ENCODE measurements around the gene USH2A. TPM values are rescaled to one million over a fixed set of nuclear protein-coding genes. Genes with fewer than 3 reads are reported as not detected.

The USH2A gene
- total RNA-seq, 1 donor from 2014 or later = not detected

DNA sequence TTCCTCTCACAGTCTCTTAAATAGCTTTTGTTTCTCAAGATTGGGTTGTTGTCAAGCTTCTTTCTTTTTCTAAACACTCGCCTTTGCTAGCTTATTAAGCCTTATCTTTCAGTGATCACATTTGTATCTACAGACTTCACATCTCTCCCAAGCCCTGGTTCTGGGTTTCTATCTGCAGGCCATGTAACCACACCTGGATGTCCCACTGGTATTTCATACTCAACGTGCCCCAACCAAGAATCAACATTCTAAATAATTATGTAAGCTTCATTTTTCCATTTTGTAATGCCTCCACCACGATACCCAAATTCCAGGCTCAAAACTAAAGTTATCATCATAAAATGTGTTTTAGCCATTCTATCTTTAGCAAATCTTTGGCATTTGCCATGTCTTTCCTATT is 372.2 kb downstream of the USH2A start:
- no peak overlapping the region for H3K4me3 ChIP-seq
- intact Hi-C loops (cut with DNase I) = no loop called here
- no peaks in the 10 kb centered on the region for H3K4me1 ChIP-seq
- DNase-seq (ENCODE audit: low spot score in 2 of 2) = no peak
- H3K27me3 ChIP-seq = no peaks in the 10 kb centered on the region
- TF ChIP-seq, protein P1, sequence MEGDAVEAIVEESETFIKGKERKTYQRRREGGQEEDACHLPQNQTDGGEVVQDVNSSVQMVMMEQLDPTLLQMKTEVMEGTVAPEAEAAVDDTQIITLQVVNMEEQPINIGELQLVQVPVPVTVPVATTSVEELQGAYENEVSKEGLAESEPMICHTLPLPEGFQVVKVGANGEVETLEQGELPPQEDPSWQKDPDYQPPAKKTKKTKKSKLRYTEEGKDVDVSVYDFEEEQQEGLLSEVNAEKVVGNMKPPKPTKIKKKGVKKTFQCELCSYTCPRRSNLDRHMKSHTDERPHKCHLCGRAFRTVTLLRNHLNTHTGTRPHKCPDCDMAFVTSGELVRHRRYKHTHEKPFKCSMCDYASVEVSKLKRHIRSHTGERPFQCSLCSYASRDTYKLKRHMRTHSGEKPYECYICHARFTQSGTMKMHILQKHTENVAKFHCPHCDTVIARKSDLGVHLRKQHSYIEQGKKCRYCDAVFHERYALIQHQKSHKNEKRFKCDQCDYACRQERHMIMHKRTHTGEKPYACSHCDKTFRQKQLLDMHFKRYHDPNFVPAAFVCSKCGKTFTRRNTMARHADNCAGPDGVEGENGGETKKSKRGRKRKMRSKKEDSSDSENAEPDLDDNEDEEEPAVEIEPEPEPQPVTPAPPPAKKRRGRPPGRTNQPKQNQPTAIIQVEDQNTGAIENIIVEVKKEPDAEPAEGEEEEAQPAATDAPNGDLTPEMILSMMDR (IDR thresholded peaks at IDR 0.05) = no peak
- H3K36me3 ChIP-seq = no peaks in the 10 kb centered on the region
- no peak overlapping the region for H3K27ac ChIP-seq
- no peaks in the 10 kb centered on the region for H3K9me3 ChIP-seq

GRCh38 chr1:216049741-216050430 is 373.4 kb downstream of the USH2A start:
- no peaks in the 10 kb centered on the region for H3K9me3 ChIP-seq
- H3K36me3 ChIP-seq = no peaks in the 10 kb centered on the region
- H3K4me3 ChIP-seq = no peak overlapping the region
- TF ChIP-seq, protein P1 (IDR thresholded peaks at IDR 0.05) = no peak
- no peak for DNase-seq (ENCODE audit: low spot score in 2 of 2)
- no peak overlapping the region for H3K27ac ChIP-seq
- no peaks in the 10 kb centered on the region for H3K27me3 ChIP-seq
- intact Hi-C loops (cut with DNase I) = no loop called here
- no peaks in the 10 kb centered on the region for H3K4me1 ChIP-seq

DNA sequence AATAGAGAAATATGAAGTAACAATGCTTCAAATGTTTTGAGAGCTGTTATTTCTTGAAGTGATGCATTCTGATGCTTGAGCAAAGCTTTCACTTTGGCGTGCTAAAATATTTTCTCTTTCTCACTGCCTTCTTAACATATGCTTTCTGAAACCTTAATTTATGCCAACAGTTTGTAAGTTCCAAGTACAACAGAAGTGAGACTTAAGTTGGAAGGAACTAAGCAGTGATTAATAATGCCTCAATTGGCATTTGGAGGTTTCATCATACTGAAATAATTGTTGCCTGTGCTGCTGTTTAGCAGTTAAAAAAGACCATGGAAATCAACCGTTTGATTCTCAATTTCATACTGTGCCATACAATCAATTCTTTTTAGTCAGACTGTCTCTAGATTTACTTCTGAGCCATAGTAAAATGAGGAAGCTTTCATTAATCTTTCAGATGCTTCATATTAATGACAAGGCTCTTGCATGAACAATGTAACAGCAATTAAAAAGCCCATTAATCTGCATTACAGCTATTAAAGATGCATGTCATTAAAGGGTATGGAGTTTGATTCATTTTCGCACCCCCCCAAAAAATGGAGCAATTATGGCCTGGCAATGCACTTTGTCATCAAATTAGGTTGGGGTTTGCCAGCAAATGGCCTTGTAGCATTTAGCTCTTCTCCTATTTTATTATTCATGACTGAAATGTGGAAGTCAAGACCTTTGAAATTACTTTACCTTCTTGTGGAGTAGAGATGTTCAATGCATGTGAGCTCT is 375.3 kb downstream of the USH2A start:
- DNase-seq (ENCODE audit: low spot score in 2 of 2) = no peak
- Histone ChIP-seq H3K27ac (no peak overlapping the region), H3K9me3 (no peaks in the 10 kb centered on the region), H3K27me3 (no peaks in the 10 kb centered on the region), H3K4me3 (no peak overlapping the region), H3K36me3 (no peaks in the 10 kb centered on the region), H3K4me1 (no peaks in the 10 kb centered on the region)
- TF ChIP-seq, protein P1 (IDR thresholded peaks at IDR 0.05) = no peak
- intact Hi-C loops (cut with DNase I) = no loop called here

DNA sequence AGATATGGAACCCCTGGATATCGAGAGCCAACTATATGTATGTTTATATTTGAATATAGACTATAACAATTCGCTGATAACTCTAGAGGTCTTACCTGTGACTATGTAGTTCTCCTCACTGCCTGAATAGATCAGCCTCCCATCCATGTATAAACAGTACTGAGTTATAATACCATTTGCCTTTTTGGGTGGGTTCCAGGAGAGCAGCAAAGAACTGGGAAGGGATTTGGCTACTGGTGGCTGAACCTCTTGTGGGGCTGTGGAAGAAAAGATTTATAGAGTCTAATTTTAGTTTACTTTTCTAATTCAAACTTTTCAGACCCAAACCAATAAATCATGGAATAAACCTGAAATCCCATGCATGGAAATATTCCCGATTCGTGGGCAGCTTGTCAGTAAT is 376.9 kb downstream of the USH2A start:
- no peak for DNase-seq (ENCODE audit: low spot score in 2 of 2)
- intact Hi-C loops (cut with DNase I) = no loop called here
- Histone ChIP-seq H3K4me3 (no peak overlapping the region), H3K27me3 (no peaks in the 10 kb centered on the region), H3K9me3 (no peaks in the 10 kb centered on the region), H3K4me1 (no peaks in the 10 kb centered on the region), H3K36me3 (no peaks in the 10 kb centered on the region), H3K27ac (no peak overlapping the region)
- TF ChIP-seq, protein P1 (IDR thresholded peaks at IDR 0.05) = no peak

DNA sequence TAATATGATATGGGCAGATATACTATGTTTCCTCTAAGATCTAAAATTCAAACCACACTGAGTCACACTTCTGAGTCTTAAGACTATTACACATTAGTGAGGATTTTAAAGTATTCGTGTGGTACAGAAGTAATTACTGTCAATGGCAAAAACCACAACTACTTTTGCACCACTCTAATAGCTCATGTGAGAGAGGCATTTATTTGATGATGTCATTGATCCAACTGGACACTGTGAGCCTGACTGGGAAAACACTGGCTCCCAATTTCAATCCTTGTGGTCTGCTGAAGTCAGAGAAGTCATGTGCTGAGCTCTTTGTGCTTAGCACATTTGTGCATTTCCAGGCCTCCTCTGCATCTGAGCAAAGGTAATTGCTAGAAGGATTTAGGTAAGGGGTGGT is 377.8 kb downstream of the USH2A start:
- H3K4me1 ChIP-seq = no peaks in the 10 kb centered on the region
- intact Hi-C loops (cut with DNase I) = no loop called here
- no peaks in the 10 kb centered on the region for H3K36me3 ChIP-seq
- TF ChIP-seq, protein P1 (IDR thresholded peaks at IDR 0.05) = no peak
- H3K27me3 ChIP-seq = no peaks in the 10 kb centered on the region
- no peaks in the 10 kb centered on the region for H3K9me3 ChIP-seq
- no peak overlapping the region for H3K4me3 ChIP-seq
- DNase-seq (ENCODE audit: low spot score in 2 of 2) = no peak
- H3K27ac ChIP-seq = no peak overlapping the region

Measured in ascending aorta (tissue), 2 donors.